K562 (cell line): ENCODE measurements around the gene FSTL4. TPM values are rescaled to one million over a fixed set of nuclear protein-coding genes. Genes with fewer than 3 reads are reported as not detected.

Experiments
- DMBX1 ChIP-seq: fragments of 250-450 bp; sonication (Bioruptor Pico); IDR thresholded peaks from 2 replicates; pipeline ENCODE4 v1.8.0; 2022; ENCODE audit warnings: inconsistent platforms, mild to moderate bottlenecking, moderate library complexity, borderline replicate concordance
- HDAC8 ChIP-seq: fragments of 450-650 bp; IDR thresholded peaks from 2 replicates; pipeline ENCODE4 v1.6.1; 2016; ENCODE audit warnings: mild to moderate bottlenecking, missing genetic modification characterization, moderate library complexity, missing compliant biosample characterization
- HMG20B ChIP-seq: fragments of 250-450 bp; sonication (Bioruptor Pico); IDR thresholded peaks from 2 replicates; pipeline ENCODE4 v1.5.0; 2021; ENCODE audit warnings: mild to moderate bottlenecking
- KLF1 ChIP-seq: fragments of 450-650 bp; IDR thresholded peaks from 2 replicates; pipeline ENCODE4 v1.6.1; 2016; ENCODE audit warnings: missing genetic modification characterization, missing compliant biosample characterization
- KLF16 ChIP-seq: IDR thresholded peaks from 2 replicates; pipeline ENCODE4 v1.6.1; 2016; ENCODE audit warnings: antibody characterized with exemption
- LARP7 ChIP-seq: fragments of 450-650 bp; IDR thresholded peaks from 2 replicates; pipeline ENCODE4 v1.6.1; 2016
- PURB ChIP-seq: sonication (generic); formaldehyde crosslinking; IDR thresholded peaks from 2 replicates; pipeline ENCODE4 v1.9.0; 2021; ENCODE audit warnings: low read depth, mild to moderate bottlenecking, missing genetic modification reagents
- RBM34 ChIP-seq: fragments of 200-400 bp; formaldehyde crosslinking; IDR thresholded peaks from 2 replicates; pipeline ENCODE4 v1.6.1; 2018; ENCODE audit warnings: low read length, borderline replicate concordance; ENCODE audit not compliant: insufficient read depth
- SAFB ChIP-seq: fragments of 200-400 bp; formaldehyde crosslinking; IDR thresholded peaks from 2 replicates; pipeline ENCODE4 v1.6.1; 2017; ENCODE audit warnings: low read depth, low read length, borderline replicate concordance
- TOE1 ChIP-seq, 2 experiments: fragments of 450-650 bp in 1 of 2; sonication (generic) in 1 of 2; formaldehyde crosslinking in 1 of 2; IDR thresholded peaks; 2 replicates each; pipeline versions ENCODE4 v1.7.1 to v1.8.0; 2016 to 2022; ENCODE audit warnings: borderline replicate concordance in 2 of 2, mild to moderate bottlenecking in 2 of 2, antibody characterized with exemption in 1 of 2, inconsistent platforms in 1 of 2, low read depth in 1 of 2, missing genetic modification reagents in 1 of 2, moderate library complexity in 1 of 2
- ZNF407 ChIP-seq: fragments of 450-650 bp; IDR thresholded peaks from 2 replicates; pipeline ENCODE4 v1.6.1; 2016; ENCODE audit warnings: low read depth
- ZNF79 ChIP-seq: fragments of 250-450 bp; sonication (Bioruptor Pico); IDR thresholded peaks from 2 replicates; pipeline ENCODE4 v1.4.0; 2020; ENCODE audit warnings: low read depth, mild to moderate bottlenecking, moderate library complexity
- polyA plus RNA-seq, 8 experiments: library from polyadenylated mRNA; depleted of rRNA in 4 of 8; stranded (reverse) in 5 of 8; unstranded in 3 of 8; fragments of >200 nt; fragmentation: Nextera tagmentation in 2 of 8; fragmentation: Illumina TruSeq in 1 of 8; extraction: Ambion mirVana in 2 of 8; extraction: Trizol in 1 of 8; gene quantifications; 2 replicates each; pipeline versions ENCODE4 v1.2.1 to v1.2.3, GENCODE V29; 2011 to 2014; ENCODE audit warnings: inconsistent platforms in 1 of 8, missing spikeins in 1 of 8
- total RNA-seq, 7 experiments: library from RNA; depleted of rRNA in 6 of 7; stranded (reverse); fragments of >200 nt in 6 of 7; fragmentation: Illumina TruSeq in 2 of 7; extraction: Trizol in 2 of 7; gene quantifications; 2 replicates each; pipeline versions ENCODE4 v1.2.1 to v1.2.3, GENCODE V29; 2011 to 2021; ENCODE audit warnings: low replicate concordance in 1 of 7

The FSTL4 gene
- total and polyA plus RNA-seq, 9 of the 15 experiments (the other 6 are each of a cell fraction or from before 2014, with no cell fraction given), result 0.08 to 0.18 (median 0.10) TPM; not detected in 5

- no peak for TF ChIP-seq PURB
- no peak for TF ChIP-seq SAFB
- TF ChIP-seq KLF16, result no peak
- no peak for TF ChIP-seq ZNF79 (CRISPR knock-in tag)
- no peak for TF ChIP-seq ZNF407
- no peak for TF ChIP-seq HDAC8 (tag)
- TF ChIP-seq HMG20B (CRISPR knock-in tag), result no peak
- TF ChIP-seq TOE1 (IDR thresholded peaks at IDR 0.05; ENCODE audit: borderline replicate concordance), result no peak
- no peak for TF ChIP-seq TOE1 (CRISPR knock-in tag; IDR thresholded peaks at IDR 0.05; ENCODE audit: borderline replicate concordance, low read depth)
- no peak for TF ChIP-seq DMBX1 (CRISPR knock-in tag)
- no peak for TF ChIP-seq RBM34
- no peak for TF ChIP-seq LARP7
- no peak for TF ChIP-seq KLF1 (tag)
These were observed 43.6 kb upstream of the FSTL4 start (continued) for GRCh38 chr5:133655966-133656365.
